ENCODE results near the gene CACNA1C. TPM values are rescaled to one million over a fixed set of nuclear protein-coding genes. Genes with fewer than 3 reads are reported as not detected.

Gene CACNA1C
- polyA plus RNA-seq, 1 of the 3 experiments (the other 2 are of a cell fraction), result 1.5 TPM

- peaks cover 0 to 2% of the 10 kb centered on the region in 2 experiments; a peak in 1 of 4 replicates for H3K4me1 ChIP-seq (ENCODE audit: control insufficient read depth in 1 of 2, insufficient read depth in 2 of 2, low read depth in 1 of 2, low read length in 1 of 2)
- ChIA-PET POLR2A (no interaction called here), CTCF (no interaction called here)
- TF ChIP-seq GATA2 (CRISPR knock-in tag; IDR thresholded peaks at IDR 0.05), result no peak
- no peak for TF ChIP-seq USF1 (IDR thresholded peaks at IDR 0.05; ENCODE audit: borderline replicate concordance, low read depth)
- no peak for TF ChIP-seq RAD21 (IDR thresholded peaks at IDR 0.05; ENCODE audit: low read length)
- TF ChIP-seq IRF3 (IDR thresholded peaks at IDR 0.05; ENCODE audit: low read depth, low read length), result no peak
- no peak for TF ChIP-seq SIN3A (IDR thresholded peaks at IDR 0.05; ENCODE audit: borderline replicate concordance, low read depth, low read length)
- no peak for TF ChIP-seq RXRA (IDR thresholded peaks at IDR 0.05; ENCODE audit: borderline replicate concordance, low read depth)
- no peak for TF ChIP-seq USF2 (IDR thresholded peaks at IDR 0.05; ENCODE audit: borderline replicate concordance, low read depth, low read length)
- TF ChIP-seq EP300 (IDR thresholded peaks at IDR 0.05; ENCODE audit: borderline replicate concordance in 1 of 2, low read depth in 1 of 2, low read length in 1 of 2), result no peak
- TF ChIP-seq CTCF (IDR thresholded peaks at IDR 0.05), result no peak
- TF ChIP-seq ZBTB33 (IDR thresholded peaks at IDR 0.05; ENCODE audit: borderline replicate concordance, low read depth), result no peak
- no peak for TF ChIP-seq MAX (IDR thresholded peaks at IDR 0.05; ENCODE audit: low read depth)
- no peak overlapping the region for H3K9ac ChIP-seq
- H3K27ac ChIP-seq (ENCODE audit: low read depth in 2 of 2, low read length in 1 of 2), result no peak overlapping the region
- no peaks in the 10 kb centered on the region for H3K27me3 ChIP-seq (ENCODE audit: insufficient read depth)
- no peaks in the 10 kb centered on the region for H3K9me3 ChIP-seq
- no peaks in the 10 kb centered on the region for H3F3A ChIP-seq (replicated peaks; ENCODE audit: insufficient read depth)
- H3K36me3 ChIP-seq (replicated peaks in 1 of 2; ENCODE audit: control insufficient read depth in 1 of 2, insufficient read depth in 2 of 2, low read length in 1 of 2), result no peaks in the 10 kb centered on the region
- no peaks in the 10 kb centered on the region for H3K9me2 ChIP-seq
- no peak overlapping the region for H2AFZ ChIP-seq (ENCODE audit: low read depth)
- 68% methylated on average over 13 of the region's 15 CpGs for WGBS (ENCODE audit: low lambda C conversion rate)
- H3K4me2 ChIP-seq, result no peak overlapping the region
- no peaks in the 10 kb centered on the region for H3K79me2 ChIP-seq (ENCODE audit: insufficient read depth)
- H3K4me3 ChIP-seq (ENCODE audit: low read depth in 2 of 2, low read length in 1 of 2), result no peak overlapping the region
- no peak for DNase-seq
- no peaks in the 10 kb centered on the region for H4K20me1 ChIP-seq (ENCODE audit: insufficient read depth)
Observed at GRCh38 chr12:2504577-2504976, 451.8 kb downstream of the CACNA1C start.
